GM19372 (cell line): ENCODE data around the gene NLRC3.
"Not testable (repeated sequence)": the region's sequence is repeated elsewhere in the genome, so short reads cannot be mapped to it uniquely, and the experiment has no call there.

Experiments used
- ATAC-seq: cut with Tn5 transposase; IDR thresholded peaks from one replicate; pipeline ENCODE4 v1.9.1; 2021; ENCODE audit warnings: mild to moderate bottlenecking, low read depth, moderate library complexity; ENCODE audit not compliant: unreplicated experiment

Gene NLRC3

DNA sequence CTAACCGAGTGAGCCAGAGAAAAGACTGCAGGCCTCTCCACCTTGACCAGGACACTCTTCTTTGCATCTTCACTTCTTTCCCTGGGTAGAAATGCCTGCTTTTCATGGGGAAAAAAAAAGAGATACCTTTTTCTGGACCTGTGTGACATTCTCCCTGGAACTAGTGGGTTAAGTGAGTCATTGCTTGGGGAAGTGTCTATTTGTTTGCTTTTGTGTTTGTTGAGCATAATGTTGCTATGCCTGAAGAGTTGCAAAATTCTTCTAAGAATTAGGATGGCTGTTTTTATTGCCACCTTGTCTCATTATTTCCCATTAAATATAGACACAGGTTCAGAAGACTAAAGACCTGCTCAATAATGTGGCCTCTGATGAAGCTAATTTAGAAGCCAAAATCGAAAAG, 57.6 kb downstream of the NLRC3 start:
- ATAC-seq = no peak

- ATAC-seq = no peak
These were observed 58.2 kb downstream of the NLRC3 start for GRCh38 chr16:3518986-3519348.

- ATAC-seq = no peak
These were observed 58.8 kb downstream of the NLRC3 start for GRCh38 chr16:3518292-3518985.

- ATAC-seq = no peak
These were observed 61.3 kb downstream of the NLRC3 start for GRCh38 chr16:3515897-3516296.

DNA sequence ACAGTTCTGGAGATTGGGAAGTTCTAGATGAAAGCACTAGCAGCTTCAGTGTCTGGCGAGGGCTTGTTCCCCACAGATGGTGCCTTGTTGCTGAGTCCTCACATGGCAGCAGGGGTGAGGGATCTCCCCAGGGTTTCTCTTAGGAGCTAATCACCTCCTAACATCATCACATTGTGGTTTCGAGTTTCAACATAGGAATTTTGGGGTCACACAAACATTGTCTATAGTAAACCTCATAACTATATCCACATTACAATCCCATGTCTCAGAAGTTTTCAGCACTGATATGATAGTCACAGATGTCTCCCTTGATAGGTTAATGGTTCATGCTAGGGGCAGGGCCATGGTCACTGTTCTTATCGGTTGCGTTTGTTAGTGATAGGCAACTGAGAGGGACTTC, 62.6 kb downstream of the NLRC3 start:
- no peak for ATAC-seq

DNA sequence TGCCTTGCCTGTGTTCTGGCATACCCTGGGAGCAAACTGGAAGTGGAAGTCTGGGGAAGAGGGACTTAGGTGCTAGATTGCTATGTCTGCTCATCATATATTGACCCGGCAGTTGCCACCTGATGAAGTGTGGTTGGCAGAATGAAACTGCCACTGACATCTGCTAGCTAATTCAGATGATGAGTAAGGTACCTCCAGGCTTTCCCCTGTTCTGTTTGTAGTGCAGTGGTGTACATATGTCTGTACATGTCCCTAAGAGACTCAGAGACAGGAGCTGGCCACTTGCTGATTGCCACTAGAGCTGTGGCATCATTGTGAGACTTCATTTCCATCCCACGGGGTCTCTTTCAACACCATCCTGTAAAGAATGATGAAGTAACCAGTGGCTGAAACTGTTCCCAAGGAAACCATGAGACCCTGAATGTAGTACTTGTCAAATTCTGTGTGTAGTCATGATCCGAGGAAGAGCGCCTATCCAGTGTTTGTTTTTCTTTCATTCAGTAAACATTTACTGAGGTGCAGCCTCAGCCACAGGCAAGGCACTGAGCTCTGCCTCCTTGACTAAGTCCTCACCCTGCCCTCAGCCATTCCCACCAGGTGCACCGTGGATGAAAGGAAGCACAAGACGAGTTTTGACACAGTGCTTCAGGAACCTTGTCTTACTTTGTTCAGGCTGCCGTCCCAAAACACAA, 63.2 kb downstream of the NLRC3 start:
- ATAC-seq = no peak

GRCh38 chr16:3511286-3512180, 65.7 kb downstream of the NLRC3 start:
- no peak for ATAC-seq

- no peak for ATAC-seq
These were observed 66.8 kb downstream of the NLRC3 start for GRCh38 chr16:3510416-3510815.

DNA sequence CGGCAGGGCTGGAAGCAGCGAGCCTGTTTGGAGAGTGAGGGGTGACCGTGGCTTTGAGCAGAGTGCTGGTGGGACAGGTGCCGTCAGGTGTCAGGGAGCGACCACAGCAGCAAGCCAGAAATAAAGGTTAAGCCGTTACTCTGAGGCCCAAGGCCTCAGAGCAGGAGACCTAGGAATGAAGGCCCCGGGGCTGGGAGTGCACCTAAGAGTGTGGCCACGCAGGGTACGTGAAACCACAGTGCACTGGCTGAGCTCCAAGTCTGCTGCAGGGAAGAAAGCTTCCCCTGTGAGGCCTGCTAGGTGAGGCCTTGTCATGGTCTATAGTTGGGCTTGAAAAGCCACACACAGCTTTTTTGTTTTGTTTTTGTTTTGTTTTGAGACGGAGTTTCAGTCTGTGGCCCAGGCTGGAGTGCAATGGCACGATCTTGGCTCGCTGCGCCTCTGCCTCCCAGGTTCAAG, 67.7 kb downstream of the NLRC3 start:
- ATAC-seq = no peak

DNA sequence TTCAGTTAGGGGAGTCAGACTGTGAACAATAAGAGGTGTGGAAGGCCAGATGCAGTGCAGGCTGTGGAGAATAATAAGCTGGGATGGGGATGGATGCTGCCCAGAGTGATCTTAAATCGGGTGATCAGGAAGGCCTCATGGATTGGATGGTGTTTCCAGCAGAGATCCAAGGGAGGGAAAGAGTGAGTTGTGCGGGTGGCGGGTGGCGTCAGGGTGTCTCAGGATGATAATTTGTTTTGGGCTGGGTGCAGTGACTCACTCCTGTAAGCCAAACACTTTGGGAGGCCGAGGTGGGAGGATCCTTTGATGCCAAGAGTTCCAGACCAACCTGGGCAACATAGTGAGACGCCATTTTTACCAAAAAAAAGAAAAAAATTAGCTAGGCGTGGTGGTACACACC, 68.5 kb downstream of the NLRC3 start:
- ATAC-seq = no peak

DNA sequence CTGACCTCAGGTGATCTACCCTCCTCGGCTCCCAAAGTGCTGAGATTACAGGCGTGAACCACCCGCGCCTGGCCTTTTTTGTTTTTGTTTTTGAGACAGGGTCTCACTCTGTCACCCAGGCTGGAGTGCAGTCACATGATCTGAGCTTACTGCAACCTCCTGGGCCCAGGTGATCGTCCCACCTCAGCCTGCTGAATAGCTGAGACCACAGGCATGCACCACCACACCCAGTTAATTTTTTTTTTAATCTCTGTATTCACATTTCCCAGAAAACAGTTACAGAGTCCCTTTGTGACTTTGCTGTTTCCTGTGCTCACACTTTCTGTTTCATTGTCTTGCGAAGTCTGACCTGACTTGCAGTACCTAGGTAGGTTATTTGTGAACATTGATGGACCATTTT, 73.7 kb downstream of the NLRC3 start:
- no peak for ATAC-seq

- ATAC-seq = no peak
These were observed 75.3 kb downstream of the NLRC3 start for GRCh38 chr16:3501783-3502400.

DNA sequence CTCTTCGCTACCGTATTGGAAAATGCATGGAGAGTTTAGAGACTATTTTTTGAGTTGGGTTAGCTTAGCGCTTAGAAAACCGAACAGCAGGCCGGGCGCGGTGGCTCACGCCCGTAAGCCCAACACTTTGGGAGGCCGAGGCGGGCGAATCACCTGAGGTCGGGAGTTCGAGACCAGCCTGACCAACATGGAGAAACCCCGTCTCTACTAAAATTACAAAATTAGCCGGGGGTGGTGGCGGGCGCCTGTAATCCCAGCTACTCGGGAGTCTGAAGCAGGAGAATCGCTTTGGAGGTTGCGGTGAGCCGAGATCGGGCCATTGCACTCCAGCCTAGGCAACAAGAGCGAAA, 75.8 kb downstream of the NLRC3 start:
- not testable (repeated sequence) for ATAC-seq

DNA sequence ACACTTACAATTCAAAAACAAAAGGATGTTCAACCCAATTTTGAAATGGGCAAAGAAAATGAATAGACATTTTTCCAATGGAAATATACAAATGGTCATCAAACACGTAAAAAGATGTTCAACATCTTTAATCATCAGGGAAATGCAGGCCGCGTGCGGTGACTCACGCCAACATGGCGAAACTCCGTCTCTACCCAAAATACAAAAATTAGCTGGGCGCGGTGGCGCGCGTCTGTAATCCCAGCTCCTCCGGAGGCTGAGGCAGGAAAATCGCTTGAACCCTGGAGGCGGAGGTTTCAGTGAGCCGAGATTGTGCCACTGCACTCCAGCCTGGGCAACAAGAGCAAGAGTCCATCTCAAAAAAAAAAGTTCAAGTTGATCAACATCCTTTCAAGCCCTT, 78.2 kb downstream of the NLRC3 start:
- ATAC-seq = no peak

- no peak for ATAC-seq
These were observed 79.4 kb downstream of the NLRC3 start for GRCh38 chr16:3497771-3498170.

DNA sequence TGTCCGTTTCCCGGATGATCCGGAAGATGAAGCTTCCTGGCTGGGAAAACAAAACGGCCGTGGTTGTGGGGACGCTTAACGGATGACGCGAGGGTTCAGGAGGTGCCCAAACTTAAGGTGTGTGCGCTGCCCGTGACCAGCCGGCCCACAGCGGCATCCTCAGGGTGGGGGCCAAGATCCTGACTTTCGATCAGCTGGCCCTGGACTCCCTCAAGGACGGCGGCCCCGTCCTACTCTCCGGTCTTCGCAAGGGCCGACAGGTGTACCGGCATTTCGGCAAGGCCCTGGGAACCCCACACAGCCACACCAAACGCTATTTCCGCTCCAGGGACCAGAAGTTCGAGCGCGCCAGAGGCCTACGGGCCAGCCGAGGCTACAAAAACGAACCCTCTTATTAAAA, 80.8 kb downstream of the NLRC3 start:
- ATAC-seq = no peak

DNA sequence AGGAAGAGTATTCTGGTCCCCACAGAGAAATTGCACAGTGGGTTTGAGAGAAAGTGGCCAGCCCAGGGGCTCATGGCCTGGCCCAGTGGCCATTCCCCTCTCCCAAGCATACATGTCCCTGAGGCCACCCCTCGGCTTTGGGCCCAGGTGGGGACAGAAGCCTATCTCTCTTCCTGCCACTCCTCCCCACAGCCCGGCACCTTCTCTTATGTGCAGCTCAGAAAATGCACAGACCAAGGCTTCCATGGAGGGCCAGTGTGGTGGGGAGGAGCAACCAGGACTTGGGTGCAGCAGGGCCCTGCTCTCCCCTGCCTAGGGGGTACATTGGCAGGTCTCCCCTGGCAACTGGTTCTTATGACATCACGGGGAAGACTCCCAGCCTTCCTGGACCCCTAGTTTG, 82.0 kb downstream of the NLRC3 start, which contains the start of gene C16orf90:
Gene C16orf90 (minus strand): TSS at position 314 of the 400 bp plus-strand sequence. CDS start 68 bp downstream, at position 246.
- ATAC-seq = no peak

GRCh38 chr16:3494386-3494973, 82.7 kb downstream of the NLRC3 start:
- ATAC-seq = no peak

DNA sequence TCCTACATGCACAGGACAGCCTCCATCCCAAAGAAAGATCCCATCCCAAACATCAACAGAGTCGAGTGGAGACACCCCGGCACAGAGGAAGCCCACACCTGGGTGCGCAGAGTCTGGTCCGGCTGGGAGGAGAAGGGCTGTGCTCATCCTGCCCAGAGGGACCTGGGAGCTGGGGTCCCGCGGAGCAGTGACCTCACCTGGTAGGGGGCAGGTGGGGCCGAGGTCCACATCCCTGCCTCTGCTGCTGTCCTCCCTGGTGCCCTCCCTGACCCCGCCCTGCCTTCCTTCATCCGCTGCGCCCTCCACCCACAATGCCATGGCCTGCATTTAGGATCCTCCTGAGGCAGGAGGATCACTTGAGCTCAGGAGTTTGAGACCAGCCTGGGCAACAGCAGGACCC, 84.8 kb downstream of the NLRC3 start:
- ATAC-seq = no peak

- no peak for ATAC-seq
These were observed 86.1 kb downstream of the NLRC3 start for GRCh38 chr16:3490911-3491629.
